Esophagus mucosa (tissue), 1 donor: ENCODE measurements around the gene PTGDS. TPM values are rescaled to one million over a fixed set of nuclear protein-coding genes. Genes with fewer than 3 reads are reported as not detected.
A peak's percentile ranks its signal among the peaks of the same experiment; 100 is the strongest.

Experiments
- ATAC-seq: fragments of 200-7000 bp; cut with Tn5 transposase; one replicate; pipeline ENCODE4 v1.9.1; 2020
- total RNA-seq: library from RNA; stranded (reverse); gene quantifications from one replicate; pipeline ENCODE4 v1.2.4, GENCODE V29; 2023
- donor health status: DM: yes; HTN: yes; CAD: no.

Gene PTGDS
- total RNA-seq, 1 donor from 2014 or later: 18.4 TPM

DNA sequence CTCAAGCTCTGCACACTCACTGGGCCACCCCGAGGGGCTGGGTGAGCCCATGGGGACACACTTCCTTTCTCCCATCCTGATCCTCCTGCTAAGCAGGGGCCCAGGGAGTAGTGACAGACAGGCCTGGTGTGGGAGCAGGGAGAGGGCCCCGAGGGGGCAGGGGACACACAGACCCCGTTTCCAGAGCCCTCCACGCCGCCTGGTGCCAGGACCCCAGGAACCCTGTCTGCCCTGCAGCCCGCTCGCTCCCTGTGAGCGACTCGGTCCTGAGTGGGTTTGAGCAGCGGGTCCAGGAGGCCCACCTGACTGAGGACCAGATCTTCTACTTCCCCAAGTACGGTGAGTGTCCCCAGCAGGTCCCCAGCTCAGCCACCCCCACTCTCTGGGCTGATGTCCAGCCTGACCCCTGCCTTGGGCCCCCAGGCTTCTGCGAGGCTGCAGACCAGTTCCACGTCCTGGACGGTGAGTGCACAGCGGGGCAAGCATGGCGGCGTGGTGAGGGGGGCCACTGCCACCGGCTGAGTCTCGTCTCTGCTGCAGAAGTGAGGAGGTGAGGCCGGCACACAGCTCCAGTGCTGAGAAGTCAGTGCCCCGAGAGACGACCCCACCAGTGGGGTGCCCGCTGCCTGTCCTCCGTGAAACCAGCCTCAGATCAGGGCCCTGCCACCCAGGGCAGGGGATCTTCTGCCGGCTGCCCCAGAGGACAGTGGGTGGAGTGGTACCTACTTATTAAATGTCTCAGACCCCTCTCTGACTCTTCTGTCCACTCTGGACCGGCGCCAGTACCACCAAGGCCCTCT, 30.9 kb upstream of the PTGDS start:
- no peak for ATAC-seq

DNA sequence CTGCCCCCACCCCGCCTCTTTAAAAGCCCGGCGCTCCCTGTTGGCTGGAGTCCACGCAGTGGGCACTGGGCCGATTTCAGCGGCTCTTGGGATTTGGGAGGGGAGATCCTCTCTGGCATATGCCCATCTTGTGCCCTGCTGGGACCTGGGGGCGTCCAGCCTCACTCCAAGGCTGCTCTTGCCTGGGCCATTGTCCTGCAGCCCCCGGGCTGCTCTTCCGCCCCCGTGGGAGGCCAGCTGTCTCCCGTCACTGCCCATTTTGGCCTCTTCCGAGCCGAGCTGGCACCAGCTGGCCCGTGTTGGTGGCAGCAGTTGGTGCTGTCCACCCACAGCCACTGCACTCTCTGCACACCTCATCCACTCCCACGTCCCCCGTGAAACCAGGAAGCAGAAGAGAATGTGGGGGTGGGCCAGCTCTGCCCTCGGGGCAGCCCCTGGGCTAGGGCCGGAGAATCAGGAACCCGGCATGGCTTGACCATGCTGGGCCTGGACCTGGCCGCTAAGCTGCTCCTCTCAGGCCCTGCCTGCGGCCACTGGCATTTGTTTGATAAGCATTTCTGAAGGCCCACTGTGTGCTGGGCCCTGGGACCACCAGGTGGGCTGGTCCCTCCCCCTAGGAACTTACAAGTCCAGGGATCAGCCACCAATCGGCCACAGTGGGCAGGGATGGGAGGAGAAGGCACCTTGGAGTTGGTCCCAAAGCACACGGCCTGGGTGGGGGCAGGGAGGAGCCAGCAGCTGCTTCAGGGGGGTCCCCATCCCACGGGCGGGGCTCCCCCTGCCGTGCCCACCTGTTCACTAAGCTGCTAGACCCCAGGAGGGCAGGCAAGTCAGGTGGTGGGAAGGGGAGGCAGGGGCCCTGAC, 30.0 kb upstream of the PTGDS start:
- no peak for ATAC-seq

DNA sequence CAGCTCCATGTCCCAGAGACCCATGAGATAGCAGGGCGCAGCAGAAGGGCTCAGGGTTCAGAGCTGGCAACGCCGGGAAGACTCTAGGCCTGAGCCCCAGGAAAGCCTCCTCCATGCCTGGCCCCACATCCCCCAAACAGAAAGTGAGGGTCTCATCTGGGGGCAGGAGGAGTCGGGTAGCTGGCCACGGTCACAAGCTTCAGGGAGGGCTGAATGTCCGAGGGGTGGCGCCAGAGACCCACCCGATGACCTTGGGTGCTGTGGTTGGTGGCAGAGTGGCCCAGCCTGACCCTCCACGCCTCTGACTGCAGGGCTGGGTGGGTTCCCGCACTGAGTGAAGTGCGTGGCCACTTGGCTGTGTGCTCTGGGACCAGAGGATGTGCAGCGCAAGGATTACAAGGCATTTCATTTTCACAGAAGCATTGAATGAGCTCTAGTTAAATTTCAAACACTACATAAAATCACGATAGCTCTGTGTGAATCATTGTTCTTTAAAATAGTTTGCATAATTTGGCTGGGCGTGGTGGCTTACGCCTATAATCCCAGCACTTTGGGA, 29.3 kb upstream of the PTGDS start:
- no peak for ATAC-seq

DNA sequence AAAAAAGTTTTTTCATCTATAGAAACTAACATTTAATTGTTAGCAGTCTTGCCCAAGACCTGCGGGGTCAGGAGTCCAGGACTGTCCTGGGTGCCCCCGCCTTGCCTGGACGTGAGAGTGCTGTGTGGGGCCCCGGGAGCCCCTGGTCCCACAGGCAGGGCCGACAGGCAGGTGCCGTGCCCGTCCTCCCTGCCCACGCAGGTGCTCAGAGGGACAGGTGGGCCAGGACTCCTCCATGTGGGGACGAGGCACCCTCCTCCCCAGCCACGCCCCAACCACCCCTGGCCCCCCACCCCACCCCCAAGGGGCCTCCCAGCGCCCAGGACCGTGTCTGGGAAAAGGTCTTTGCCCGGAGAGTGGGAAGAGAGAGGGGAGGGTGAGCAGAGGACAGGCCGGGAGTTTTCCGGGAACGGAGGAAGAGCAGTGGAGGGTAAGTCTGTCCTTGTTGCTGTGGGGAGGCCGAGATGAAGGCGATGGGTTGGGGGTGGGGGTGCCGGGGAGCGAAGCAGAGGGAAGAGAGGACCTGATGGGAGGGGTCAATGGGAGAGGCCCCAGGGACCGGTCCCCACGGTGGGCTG, 28.0 kb upstream of the PTGDS start:
- peak; percentile 5 for ATAC-seq

DNA sequence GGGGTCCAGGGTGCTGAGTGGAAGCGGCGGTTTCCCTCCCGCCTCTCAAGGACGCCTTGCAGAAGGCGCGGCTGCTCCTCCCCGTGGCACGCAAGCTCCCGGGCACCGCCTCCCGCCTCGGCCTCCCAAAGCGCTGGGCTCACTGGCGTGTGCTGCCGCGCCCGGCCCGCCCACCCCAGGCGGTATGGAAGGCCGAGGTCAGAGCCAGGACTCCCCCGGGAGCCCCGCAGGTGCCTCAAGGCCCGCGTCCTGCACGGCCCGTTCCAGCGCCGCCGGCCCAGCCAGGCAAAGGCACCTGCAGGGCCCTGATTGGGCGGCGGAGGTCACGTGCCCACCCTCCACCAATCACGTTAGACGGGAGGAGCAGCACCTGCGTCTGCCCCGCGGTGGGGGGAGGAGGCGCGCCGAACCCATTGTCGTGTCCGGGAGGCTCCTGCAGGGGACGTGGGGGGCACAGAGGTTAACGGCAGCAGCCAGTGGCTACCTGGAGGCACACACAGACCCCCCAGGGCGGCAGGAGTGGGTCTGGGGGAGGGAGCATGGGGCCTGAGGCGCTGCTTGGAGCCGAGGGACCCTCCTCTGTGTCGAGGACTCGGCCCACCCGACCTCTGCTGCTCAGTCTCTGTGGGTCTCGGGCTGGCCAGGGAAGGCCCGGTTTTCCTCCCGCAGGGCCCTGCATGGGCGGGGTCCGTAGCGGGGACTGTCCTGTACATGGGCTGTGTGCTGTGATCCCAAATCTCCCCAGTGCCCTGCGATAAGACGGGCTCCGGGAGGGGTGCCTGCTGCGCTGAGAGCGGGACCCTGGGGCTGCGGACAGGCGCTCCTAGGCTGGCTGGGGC, 27.3 kb upstream of the PTGDS start:
- ATAC-seq: peak; percentile 82

DNA sequence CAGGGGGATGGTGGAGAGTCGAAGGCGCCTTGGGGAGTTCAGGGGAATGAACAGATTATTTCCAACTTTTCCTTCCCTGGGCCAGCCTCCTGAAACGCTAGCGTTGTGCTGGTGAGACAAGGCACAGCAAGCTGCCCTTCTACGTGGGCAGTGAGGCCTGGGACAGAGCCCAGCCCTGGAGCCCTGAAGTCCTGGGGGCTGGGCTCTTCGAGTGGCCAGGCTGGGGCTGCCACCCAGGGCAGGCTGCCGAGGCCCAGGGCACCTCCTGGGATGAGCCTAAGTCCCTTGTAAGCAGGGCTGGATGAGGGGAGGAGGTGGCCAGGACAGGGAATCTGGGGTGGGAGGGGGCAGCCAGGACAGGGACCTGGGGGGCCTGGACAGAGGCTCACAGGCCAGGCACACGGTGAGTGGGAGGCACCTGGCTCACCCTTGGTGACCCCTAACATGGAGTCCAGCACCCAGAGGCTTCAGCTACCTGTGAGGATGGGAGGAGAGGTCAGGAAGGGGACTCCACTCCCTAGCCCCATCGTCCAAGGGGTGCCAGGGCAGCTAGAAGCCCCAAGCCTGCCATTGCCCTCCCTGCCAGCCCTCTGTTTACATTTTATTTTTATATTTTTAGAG, 26.5 kb upstream of the PTGDS start:
- no peak for ATAC-seq

DNA sequence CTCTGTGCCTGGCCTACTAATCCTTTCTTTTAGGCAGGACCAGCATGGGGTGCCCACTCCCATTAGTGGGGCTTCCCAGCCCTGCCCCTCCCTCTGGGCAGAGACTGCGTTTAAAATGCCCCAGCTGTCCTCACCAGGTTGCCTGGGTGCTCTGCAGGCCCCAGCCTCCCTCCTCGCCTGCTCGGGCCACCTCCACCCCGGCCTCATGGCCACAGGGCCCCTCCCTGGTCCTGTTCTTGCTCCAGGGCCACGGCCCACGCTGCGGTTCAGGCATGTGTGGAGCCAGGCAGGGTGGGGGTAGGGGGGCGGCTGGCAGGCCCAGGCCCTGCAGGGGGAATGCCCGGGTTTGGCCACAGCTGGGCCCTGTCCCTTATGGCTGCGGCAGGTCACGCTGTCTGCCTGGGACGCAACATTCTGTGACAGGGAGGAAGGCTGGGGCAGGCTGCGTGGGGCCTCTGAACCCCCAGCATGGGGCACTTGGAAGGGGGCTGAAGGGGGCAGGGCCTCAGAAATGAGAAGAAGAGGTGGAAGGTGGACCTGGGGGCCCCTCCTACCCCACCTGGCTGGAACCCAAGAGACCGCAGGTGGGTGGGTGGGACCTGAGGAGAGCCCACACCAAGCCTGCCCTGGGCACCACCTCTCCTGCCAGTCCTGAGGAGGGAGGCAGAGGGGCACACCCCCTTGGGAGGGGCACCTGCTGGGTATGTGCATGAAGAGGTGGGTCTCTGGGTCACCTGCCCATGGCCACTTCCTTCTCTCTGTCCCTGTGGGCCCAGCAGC, 25.6 kb upstream of the PTGDS start, which contains the start of gene LCN12:
Gene LCN12 (plus strand): TSS at position 733 of the 780 bp plus-strand sequence. CDS start 55 bp downstream, outside the sequence.
- ATAC-seq: no peak

DNA sequence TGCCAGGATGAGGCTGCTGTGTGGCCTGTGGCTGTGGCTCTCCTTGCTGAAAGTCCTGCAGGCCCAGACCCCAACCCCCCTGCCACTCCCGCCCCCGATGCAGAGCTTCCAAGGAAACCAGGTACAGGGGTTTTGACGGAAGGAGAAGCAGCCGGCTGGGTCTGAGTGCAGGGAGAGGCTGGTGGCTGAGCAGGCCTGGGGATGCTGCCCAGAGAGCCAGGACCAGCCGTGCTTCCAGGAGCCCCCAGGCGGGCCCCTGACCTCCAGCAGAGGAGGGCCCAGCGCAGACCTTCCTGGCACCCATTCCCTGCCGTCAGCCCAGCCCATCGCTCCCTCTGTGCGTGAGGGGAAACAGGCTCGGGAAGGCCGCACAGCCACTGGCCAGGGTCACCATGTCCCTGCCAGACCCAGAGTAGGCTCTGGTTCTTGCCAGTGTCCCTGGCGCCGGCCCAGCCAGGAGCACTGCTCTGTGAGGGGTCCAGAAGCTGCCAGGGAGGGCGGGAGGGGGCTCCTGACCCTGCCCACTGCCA, 24.9 kb upstream of the PTGDS start:
- no peak for ATAC-seq

DNA sequence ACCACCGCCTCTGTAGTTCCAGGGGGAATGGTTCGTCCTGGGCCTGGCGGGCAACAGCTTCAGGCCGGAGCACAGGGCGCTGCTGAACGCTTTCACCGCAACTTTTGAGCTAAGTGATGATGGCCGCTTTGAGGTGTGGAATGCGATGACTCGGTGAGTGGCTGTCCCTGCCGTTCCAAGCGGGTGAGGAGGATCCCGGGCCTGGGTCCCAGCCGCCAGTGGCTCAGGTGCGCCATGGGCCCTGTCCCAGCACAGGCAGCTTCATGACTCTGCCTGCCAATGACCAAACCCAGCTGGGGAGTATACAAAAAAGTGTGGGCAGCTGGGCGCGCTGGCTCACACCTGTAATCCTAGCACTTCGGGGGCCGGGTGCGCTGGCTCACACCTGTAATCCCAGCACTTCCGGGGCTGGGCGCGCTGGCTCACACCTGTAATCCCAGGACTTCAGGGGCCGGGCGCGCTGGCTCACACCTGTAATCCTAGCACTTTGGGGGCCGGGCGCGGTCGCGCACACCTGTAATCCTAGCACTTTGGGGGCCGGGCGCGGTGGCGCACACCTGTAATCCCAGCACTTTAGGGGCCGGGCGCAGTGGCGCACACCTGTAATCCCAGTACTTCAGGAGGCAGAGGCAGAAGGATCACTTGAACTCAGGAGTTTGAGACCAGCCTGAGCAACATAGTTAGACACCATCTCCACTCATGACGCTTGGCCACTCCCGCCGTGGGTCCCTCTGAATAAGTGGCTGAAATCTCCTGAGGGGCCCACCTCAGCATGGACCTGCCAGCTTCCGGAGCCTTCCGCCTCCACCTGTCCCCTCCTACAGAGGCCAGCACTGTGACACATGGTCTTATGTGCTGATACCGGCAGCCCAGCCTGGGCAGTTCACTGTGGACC, 24.2 kb upstream of the PTGDS start:
- no peak for ATAC-seq

DNA sequence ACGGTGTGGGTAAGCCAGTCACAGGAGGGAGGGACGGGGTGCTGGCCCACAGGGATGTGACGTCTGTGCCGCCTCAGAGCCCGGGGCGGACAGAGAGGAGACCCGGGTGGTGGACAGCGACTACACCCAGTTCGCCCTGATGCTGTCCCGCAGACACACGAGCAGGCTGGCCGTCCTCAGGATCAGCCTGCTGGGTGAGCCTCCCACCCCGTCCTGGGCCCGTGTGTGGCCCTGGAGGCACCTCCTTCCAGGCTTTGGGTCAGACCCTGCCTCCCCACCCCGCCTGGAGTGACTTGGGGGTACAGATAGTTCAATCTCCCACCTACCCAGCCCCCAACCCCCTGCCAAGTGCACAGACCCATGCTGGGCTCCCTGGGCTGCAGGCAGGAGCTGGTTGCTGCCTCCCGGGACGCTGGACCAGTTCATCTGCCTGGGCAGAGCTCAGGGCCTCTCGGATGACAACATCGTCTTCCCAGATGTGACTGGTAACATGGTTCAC, 23.5 kb upstream of the PTGDS start:
- ATAC-seq: no peak

DNA sequence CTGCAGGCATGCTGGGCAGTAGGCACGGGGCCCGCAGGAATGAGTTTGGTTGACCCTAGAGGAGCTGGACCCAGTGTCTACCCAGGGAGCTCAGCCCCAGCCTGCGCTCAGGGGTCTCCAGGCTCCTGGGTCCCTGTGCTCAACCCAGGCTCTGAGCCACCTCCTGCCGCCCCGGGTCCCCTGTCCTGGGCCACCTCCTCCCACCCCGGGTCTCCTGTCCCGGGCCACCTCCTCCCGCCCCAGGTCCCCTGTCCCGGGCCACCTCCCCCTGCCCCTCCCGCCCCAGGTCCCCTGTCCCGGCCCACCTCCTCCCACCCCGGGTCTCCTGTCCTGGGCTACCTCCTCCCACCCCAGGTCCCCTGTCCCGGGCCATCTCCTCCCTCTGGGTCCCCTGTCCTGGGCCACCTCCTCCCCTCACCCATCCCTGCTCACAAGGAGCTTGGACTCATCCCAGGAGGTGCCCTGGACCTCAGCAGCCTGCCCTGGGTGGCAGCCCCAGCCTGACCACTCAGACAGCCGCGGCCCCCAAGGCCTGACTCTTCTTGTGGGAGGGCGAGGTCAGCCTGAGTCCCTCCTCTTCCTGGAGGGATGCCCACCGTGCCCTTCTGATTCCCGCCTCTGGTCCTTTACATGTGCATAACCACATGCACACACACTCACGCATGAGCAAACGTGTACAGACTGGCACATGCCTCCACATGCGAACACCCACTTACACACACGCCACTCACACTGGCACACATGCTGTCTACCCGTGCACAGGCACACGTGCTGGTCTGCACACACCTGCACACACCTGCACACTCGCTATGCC, 22.8 kb upstream of the PTGDS start:
- ATAC-seq: no peak

DNA sequence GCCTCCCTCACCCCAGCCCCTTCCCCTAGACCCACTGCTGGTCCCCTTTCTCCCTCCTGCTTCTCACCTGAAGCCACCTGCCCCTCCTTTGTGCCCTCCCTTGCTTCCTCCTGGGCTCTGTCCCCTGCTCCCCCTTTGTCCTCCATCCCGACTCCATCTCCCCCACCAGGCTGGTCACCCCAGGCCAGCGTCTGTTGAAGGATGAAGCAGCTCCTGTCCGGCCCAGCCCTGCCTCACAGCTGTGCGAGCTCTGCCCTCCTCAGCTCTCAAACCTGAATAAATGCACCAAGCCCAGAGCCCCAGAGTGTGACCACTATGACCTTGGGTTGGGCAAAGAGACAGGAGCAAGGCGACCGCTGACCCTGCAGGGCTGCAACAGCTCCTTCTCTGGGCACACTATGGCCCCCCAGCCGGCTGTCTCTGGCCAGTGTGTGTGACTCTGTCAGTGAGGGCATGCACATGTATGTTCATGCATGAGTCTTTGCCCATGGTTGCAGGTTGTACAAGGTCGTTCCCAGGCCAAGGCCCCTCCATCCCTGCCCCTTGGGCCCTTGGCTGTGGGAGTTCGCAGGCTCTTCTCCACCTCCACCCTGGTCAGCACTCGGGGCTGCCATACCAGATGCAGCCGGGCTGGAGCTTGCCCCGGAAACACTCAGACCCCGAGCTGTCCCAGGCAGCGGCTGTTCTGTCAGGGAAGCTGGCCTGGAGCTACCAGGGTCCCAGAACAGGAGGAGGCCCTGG, 21.9 kb upstream of the PTGDS start:
- no peak for ATAC-seq

DNA sequence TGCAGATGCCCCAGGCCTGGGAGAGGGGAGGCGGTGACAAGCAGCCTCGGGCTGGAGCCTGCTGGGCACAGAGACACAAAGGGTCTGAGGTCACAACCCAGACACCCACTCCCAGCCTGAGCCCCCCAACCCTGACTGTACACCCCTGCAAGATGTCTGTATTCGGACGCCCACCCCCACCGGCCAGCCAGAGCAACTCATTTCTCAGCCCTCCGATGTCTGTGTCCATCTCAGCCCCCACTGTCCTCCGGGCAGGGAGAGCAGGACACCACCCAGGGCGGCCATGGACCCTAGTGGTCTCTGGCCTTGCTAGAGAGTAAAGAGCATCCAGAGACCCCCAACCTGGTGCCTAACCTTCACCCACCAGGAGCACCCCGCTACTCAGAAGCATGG, 21.4 kb upstream of the PTGDS start:
- ATAC-seq: no peak

DNA sequence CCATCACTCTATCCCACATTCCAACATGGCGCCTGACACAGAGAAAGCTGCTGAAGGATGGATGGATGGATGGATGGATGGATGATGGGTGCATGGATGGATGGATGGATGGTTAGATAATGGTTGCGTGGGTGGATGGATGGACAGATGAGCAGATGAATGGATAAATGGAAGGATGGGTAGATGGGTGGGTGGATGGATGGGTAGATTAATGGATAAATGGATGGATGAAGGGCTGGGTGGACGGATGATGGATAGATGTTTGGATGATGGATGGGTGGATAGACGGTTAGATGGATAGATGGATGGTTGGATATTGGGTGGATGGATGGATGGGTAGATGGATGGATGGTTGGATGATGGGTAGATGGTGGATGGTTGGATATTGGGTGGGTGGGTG, 20.7 kb upstream of the PTGDS start:
- no peak for ATAC-seq

DNA sequence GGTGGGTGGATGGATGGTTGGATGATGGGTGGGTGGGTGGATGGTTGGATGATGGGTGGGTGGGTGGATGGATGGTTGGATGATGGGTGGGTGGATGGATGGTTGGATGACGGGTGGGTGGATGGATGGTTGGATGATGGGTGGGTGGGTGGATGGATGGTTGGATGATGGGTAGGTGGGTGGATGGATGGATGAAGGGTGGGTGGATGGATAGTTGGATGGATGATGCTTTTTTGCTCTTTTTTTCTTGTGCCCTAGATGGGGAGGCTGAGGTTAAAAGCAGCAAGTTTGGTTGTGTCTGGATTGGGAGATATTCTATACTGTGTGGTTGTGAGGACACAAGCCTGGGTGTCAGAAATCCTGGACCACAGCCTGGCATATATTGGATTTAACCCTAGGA, 19.8 kb upstream of the PTGDS start:
- no peak for ATAC-seq

DNA sequence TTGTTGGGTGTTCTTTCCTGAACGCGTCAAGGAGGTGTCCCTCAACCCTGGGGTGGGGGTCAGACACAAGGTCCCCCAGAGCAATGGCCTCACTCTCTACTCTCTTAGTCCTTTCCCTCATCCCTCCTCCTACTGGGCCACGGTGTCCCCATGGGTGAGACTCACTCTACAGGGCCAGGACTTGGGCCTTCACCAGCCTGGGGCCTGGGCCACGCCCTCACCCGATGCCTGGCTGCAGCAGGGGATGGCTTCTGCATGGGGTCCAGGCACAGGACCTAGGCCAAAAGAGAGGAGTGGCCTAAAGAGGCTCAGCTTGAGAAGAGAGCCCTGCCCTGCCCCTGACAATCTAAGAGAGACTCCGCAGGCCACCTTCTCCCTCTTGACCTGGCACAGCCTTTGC, 19.4 kb upstream of the PTGDS start:
- ATAC-seq: no peak

DNA sequence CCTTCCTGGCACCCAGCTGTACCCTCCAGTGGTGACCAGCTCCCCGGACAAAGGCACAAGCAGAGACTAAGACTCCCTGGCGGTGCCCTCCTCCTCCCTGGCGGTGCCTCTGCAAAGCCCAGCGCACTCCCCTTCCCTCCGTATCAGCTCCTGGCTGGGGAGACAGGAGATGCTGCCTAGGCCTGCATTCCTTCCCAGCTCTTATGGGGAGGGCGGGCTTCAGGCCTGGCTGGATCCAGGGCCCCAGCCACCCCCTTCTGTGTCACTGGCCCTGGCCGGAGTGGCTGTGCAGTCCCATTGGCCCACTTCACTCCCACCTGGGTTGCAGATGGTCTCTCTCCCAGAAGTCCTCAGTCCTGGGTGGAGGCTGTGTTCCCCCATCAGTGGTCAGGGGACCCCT, 18.8 kb upstream of the PTGDS start:
- ATAC-seq: no peak
